Bone marrow (tissue), 2 donors: Measurements from ENCODE around the gene LCORL.
"Not testable (repeated sequence)": the region's sequence is repeated elsewhere in the genome, so short reads cannot be mapped to it uniquely, and the experiment has no call there.

Experiments used
- DNase-seq, 2 donors: peaks; one replicate each; lab custom pipeline; 2025; lab: John Stamatoyannopoulos, UW

LCORL gene

DNA sequence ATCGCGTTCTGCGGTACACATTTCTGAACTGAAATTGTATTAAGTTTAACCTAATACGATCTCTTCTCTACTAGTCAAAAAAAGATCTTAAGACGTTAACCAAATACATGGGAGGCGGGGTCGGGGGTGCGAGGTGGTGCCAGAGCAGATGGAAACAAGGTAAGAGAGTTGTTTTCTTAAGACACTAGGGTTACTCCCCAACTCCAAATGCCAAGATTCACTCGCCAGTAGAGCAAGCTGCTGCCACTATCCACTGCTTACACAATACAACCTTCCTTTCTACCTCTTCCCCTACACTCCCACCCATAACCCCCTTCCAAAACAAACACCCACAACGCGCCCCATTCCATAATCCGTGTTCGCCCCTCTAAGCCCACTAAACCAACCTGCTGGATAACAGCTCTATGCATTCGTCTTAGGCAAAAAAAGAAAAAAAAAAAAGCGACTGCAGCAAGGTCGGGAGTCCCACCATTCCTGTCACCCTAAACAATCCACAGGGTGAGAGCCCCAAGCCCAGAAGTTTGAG lies 1.3 kb downstream of the LCORL start:
- DNase-seq, result peak in 1 of 2 donors; percentile 24

DNA sequence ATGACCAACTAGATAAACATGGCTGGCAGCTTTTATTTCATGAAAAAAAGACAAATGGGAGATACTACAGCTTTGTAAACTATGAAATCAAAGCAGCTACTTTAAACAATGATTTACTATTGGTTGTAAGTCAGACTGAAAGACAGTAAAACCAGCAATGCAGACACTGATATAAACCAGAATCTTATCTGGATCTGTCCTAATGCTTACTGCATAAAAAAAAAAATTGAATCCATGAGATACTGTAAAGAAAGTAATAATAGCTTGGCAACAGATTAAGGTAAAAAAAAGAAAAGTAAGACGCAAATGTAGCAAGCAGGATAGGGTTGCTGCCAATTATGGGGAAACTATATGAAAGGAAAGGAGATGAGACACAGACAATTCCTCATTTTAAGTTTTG lies 7.3 kb downstream of the LCORL start:
- no peak for DNase-seq

DNA sequence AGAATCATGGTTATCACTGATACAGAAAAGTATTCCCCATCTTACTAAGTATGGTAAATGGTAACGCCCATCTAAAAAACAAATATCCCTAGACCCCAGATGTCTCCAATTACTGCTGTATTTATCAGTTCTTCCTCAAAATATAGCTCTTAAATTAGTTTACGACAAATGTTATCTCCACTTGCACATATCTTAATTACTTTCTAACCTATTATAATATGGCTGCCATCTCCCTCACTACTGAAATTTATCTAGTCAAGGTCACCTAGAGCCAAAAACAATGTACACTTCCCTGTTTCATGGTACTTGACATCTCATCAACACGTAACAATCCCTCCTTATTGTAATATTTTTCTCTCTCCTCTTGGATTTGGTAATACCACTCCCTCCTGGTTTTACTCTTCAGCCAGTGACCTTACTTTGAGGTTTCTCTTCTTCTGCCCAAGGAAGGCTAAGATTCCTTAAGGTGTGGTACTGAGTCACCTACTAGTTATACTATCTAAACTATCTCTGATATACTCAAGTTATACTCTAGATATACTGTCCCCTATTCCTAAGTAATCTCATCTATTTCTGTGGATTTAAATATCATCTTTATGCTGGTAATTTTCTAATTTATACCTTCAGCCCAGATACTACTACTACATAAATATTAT lies 8.6 kb downstream of the LCORL start:
- DNase-seq, result no peak

DNA sequence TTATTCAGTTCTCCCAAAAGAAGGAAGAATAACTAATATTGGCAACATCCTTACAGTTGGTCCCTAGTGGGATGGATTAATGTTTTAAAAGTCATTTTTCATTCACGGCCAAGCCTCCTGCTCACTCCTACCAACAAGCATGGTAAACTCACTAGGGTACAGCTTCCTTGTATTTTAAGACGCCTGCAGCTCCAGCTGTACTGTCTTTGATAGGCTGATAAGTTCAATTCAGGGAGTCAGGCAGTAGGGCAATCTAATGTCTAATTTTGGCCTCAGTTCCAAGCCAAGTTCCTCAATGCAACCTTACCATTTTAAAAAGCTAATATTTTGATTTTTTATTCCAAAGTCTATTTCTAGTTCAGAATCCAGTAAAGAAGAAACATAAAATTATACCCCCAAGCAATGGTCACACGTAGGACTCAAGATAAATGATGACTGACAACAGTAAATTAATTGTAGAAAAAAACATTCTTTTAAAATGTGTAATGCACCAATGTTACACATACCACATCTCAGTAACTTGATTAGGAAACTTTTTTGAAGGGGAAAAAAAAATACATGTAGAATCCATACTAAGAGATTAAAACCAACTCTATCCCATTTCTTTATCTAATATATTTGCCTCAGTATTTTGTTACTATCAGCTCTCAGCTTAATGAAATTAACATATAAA lies 9.3 kb downstream of the LCORL start:
- no peak for DNase-seq

DNA sequence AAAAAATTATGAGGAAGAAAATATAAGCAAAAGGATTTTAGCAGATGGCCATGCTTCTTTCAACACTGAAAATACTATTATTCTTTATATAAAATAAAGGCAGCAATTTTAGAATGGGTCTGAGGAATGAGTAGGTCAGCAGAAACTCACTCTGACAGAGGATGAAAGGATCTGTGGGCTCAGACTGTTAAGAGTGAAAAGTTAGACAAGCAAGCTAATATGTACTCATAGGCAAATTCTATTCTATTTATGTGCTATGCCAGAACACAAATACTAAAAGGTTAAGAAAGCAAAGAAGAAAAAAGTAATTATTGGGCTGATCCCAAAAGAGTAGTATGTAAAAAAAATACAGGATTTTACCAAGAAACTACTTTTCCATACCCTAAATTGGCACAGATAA lies 13.9 kb downstream of the LCORL start:
- no peak for DNase-seq

DNA sequence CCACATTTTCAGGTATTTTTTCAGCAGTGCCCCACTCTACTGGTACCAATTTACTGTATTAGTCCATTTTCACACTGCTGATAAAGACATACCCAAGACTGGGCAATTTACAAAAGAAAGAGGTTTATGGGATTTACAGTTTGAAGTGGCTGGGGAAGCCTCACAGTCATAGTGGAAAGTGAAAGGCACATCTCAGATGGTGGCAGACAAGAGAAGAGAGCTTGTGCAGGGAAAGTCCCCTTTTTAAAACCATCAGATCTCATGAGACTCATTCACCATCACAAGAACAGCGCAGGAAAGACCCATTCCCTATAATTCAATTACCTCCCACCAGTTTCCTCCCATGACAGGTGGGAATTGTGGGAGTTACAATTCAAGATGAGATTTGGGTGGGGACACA lies 15.1 kb downstream of the LCORL start:
- DNase-seq, result not testable (repeated sequence)

DNA sequence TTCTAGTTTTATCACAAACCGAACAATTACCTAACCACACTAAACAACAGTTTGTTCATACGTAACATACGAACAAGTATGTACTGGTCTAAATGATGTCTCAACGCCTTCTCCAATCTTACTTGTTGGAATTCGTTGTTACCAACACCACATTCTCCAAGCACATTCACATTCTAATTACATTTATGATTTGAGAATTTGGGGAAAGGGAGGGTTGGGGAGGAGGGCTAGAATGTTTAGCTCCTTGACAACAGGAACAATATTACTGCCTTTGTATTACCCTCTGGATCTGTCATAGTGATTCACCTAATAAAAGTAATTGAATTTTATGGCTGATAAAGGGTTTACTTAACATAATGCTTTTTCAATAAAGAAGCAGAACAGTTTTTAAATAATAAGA lies 24.4 kb downstream of the LCORL start:
- DNase-seq, result no peak

DNA sequence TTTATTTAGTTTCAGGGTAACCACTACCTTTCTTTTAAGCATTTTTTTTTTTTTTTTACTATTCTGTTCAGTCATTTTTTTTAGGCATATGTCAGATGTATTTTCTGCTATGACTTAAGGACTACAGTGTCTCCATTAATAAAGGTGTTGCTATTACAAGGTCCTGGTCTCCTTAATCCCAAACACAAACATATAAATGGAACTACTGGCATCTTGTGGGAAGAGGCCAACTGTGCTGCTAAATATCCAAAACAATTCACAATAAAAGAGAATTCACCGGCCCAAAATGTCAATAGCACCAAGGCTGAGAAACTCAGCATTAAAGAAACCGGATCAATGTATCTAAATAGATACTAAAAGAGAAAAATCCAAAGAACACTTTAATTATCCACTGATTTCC lies 26.4 kb downstream of the LCORL start:
- DNase-seq, result no peak

DNA sequence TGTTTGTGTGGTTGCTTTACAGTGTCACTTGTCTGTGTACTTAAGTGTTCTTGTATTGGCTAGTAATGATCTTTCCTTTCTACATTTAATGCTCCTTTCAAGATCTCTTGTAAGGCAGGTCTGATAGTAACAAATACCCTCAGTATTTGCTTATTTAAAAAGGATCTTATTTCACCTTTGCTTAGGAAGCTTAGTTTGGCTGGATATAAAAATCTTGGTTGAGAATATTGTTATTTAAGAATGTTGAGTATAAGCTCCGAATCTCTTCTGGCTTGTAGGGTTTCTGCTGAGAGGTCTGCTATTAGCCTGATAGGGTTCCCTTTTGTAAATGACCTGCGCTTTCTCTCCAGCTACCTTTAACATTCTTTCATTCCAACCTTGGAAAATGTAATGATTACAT lies 35.7 kb downstream of the LCORL start:
- no peak for DNase-seq

DNA sequence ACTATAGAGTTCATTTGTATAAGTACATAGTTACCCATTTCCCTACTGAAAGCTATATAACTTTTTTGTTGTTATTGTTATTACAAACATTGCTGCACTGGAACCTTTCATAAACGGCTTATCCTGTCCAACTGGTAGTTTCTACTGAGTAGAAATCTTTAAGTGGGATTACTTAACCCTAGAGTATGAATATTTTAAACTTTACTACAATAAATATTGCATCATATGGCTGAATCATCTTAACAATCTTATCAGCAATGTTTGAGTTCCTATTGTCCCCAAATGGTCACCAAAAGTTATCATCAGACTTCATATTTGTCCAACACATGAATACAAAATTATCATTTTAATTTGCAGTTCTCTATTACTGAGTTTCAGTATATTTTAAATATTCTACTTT lies 40.5 kb downstream of the LCORL start:
- DNase-seq, result no peak

DNA sequence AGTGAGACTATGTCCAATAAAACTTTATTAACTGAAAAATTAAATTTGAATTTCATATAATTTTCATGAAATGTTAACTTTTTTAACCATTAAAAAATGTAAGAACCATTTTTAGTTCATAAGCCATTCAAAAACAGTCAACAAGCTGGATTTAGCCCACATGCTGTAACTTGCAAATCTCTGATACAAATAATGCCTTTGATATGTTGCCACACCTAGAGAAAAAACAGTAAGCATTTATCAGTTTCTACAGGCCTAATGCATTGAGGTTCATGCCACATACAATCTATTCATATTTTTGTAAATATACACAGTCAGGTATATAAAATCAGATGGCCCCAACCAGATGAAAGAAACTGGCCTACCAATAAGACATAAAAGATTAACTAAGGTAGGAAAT lies 52.8 kb downstream of the LCORL start:
- no peak for DNase-seq

DNA sequence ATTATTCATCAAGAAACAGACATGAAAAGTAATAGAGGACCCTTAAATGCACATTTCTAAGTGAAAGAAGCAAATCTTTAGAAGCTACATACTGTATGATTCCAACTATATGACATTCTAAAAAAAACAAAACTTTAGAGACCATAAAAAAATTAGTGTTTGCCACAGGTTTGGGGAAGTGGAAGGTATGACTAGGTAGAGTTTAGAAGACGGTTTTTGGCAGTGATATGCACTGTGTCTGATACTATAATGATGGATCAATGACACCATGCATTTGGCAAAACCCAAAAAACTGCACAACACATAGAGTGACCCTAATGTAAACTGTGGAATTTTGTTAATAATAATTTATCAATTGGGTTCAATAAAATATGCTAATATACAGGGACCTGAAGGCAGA lies 54.5 kb downstream of the LCORL start:
- DNase-seq, result no peak

DNA sequence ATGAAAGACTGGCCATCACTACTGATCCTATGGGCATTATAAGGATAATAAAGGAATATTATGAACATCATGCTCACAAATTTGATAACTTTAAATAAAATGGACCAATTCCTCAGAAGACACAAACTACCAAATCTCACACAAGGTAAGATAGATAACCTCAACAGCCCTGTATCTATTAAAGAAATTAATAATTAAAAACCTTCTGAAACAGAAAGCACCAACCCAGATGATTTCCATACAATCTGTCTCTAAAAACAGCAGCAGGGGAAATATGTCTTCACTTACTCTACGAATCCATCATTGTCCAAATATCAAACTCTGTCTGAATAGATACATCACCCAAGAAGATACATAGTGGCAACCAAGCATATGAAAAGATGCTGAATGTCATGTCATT lies 55.2 kb downstream of the LCORL start:
- DNase-seq, result no peak

DNA sequence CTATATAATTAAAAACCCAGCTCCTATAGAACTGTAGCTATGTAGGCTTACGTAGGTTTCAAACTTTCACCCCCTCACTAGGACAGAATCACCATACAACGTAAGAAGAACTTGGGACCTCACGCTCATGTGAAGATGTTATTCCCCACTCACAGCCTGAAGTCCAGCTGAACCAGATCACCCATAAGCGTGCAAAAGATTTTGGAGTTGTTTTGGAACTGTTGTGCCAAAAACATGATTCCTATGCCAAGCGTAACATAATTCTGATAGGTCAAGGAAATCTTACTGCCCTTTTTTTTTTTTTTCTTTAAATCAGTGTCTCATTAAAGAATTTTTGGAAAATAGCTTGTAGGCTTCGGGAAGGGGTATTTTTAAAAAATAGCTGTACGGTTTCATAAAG lies 57.0 kb downstream of the LCORL start:
- DNase-seq, result no peak

DNA sequence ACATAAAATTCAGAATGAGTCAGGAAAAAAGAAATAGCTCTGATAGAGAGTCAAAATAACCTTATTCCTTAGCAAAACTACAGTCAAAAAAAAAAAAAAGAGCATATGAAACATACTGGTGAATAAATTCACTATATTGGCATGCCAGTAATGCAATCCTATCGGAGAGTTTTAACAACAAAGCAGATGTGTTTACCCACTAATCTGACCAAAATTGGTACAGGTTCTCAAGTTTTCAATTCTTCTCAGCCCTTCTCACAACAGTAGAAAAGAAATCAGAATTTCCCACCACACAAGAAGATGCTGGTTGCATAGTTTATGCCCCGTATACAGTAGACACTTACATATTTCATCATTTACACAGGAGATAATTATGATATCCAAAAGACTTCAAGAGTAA lies 59.4 kb downstream of the LCORL start:
- no peak for DNase-seq

DNA sequence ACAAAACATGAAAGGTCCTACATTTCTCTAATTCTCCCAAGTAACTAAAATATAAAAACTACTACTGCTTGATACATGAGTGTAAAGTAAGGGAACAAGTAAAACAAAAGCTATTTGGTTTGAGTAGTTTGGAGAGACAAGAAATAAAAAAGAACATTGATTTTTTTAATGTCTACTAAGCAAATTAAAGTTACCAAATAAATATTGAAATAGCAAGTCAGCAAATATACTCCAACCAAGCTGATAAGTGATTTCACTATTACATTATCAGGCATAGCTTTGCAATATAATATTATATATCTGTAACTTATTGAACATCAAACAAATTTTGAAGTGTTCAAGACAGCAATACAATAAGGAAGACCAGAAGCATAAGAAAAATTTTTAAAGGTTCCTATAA lies 60.3 kb downstream of the LCORL start:
- no peak for DNase-seq

DNA sequence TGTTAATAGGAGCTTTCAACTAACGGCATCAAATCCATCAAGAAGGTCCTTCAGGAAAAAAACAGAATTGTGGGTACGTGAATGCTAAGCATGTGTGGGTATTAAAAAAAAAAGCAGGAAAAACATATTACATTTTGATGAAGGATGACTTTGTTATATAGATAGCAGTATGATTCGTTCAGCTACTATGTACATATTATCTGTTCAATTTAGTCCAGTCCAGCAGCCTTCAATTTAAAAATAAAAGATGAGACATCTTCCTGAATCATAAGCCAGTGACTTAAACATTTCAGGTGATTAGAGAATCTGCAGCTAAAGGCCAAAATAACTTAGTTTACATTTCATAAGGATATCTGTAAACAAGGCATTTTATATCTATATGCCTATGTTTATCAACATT lies 63.4 kb downstream of the LCORL start:
- no peak for DNase-seq

DNA sequence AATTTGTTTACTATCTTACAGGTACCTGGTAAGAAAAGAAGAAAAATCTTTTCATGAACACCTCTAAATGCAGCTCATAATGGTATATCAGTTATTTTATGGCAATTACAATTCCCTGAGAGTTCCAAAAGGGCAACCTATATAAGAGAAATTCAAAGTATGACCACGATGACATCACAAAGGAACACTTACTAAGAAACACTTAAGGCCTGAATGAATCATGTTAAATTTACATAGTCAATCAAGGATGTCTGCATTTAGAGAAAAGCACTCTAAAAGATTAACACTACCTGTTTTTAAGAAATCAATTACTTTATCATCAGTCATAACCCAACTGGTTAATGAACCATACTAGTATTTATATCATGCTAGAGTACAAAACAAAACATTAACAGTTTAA lies 63.9 kb downstream of the LCORL start:
- no peak for DNase-seq

DNA sequence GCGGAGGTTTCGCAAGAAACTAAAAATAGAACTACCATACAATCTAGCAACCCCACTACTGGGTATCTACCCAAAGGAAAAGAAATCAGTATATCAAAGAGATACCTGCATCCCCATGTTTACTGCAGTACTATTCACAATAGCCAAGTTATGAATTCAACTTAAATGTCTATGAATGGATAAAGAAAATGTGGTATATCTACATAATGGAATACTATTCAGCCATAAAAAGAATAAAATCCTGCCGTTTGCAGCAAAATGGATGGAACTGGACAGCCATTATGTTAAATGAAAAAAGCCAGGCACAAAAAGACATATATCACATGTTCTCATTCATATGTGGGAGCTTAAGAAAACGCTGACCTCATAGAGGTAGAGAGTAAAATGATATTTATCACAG lies 65.3 kb downstream of the LCORL start:
- no peak for DNase-seq

DNA sequence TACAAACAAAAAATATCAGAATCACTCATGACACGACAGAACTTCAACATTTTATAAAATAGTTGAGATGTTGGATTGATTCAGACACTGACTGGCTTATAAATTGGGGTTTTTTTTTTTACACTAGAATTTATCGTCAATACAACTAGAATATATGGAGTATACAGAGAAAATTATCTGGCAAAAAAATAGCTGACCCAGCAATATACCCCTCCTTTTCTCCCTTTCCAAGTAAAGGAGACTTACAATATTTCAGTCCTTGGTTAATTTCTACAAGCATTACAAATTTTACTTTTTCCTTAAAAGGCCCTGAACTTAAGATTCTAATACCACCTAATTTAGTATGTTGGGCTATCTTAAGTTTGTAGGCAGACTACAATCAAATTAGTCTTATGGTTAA lies 76.3 kb downstream of the LCORL start:
- no peak for DNase-seq

DNA sequence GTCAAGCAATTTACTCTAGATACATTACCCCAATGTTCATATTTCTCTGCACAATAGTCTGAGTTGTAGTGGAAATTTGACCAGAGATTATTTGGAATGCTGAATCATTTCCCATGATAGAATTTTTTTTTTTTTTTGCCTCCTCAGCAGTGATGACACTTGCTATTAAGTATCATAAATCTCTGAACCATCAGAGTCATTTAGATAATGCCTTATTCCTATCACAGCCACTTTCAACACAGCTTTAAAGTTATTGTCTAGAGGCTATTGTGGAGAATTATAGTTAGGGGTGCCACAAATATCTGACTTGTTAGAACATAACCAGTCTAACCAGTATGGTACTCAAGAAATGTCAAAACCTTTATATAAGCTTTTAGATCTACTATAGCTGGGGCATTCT lies 79.8 kb downstream of the LCORL start:
- DNase-seq, result no peak

DNA sequence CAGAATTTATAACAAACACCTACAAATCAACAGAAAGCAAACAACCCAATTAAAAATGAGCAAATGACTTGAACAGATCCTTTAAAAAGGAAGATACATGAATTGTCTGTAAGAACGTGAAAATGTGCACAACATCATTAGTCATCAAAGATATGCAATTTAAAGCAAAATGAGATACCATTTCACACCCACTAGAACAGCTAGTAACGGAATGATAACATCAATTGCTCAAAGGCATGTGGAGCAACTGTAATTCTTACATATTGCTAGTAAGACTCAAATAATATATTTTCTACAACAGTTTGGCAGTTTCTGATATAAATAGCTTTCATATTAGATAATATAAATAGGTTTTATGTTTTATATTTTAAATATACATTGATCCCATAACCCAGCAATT lies 82.5 kb downstream of the LCORL start:
- no peak for DNase-seq

DNA sequence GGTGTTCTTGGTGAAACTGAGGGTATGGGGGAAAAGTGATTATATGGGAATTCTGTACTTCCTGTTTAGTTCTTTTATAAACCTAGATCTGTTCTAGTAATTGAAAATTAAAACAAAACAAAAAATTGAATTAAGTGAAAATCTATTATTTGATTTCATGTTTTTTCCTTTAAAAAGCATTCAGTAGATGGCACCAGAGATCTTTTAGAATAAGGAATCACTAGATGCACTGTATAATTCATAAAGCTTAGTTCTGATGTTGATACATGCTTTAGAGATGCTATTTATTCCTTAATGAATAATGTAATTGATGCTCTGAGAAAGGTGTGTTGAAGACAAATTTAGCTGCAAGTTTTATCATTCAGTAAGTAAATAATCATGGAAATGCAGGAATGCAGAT lies 87.3 kb downstream of the LCORL start:
- no peak for DNase-seq

DNA sequence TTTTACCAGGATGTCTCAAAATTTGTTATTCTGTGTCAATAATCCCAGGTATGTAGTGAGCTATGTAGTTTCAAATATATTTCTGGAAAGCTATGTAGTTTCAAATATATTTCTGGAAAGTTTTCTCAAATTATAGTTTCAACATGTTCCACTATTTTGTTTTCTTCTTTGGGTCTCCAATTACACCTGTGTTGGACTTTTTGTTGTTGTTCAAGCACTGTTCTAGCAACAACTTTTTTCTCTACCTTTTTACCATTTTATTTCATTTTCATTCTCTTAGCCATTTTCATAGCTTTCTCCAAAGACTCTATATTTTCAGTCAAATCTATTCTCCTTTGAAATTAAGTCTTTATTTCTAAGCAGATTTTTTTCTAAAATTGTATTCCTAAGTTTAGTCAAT lies 88.4 kb downstream of the LCORL start:
- DNase-seq, result no peak
